GM21723 (cell line): Measurements from ENCODE around the gene TANC2.

Experiments used
- ATAC-seq: cut with Tn5 transposase; IDR thresholded peaks from one replicate; pipeline ENCODE4 v1.9.1; 2021; ENCODE audit warnings: mild to moderate bottlenecking, moderate library complexity; ENCODE audit not compliant: unreplicated experiment

The TANC2 gene

GRCh38 chr17:62998665-62999393 lies 32.8 kb downstream of the TANC2 start:
- no peak for ATAC-seq

GRCh38 chr17:62999736-63000135 lies 33.7 kb downstream of the TANC2 start:
- no peak for ATAC-seq

- no peak for ATAC-seq
These were observed 35.8 kb downstream of the TANC2 start for GRCh38 chr17:63001689-63002394.

GRCh38 chr17:63002625-63003024 lies 36.6 kb downstream of the TANC2 start:
- no peak for ATAC-seq

- ATAC-seq = no peak
These were observed 49.8 kb downstream of the TANC2 start for GRCh38 chr17:63015824-63016223.
